ENCODE results near the gene PLCXD1.

DNA sequence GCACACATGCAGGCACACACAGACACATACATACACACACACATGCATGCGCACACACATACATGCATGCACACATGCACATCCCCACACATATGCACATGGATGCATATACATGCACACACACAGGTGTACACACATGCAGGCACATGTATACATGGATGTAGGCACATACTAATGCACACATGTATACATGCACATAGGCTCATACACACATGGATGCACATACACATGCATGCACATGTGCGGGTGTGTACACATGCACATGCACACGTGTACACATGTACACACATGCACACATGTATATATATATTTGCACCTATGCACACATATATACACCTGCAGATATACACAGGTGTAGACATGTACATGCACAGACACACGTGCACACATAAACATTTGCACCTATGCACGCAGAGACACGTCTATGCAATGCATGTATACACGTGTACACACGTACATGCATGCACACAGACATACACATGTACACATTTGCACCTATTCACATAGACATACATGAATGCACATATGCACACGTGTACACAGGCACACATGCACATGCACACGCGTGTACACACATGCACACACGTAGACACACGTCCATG lies 4.0 kb downstream of the PLCXD1 start:
- no peak for TF ChIP-seq ARNTL (CRISPR knock-in tag; IDR thresholded peaks at IDR 0.05; ENCODE audit: borderline replicate concordance, low read depth)
- TF ChIP-seq ZNF8 (CRISPR knock-in tag; IDR thresholded peaks at IDR 0.05) = no peak
- TF ChIP-seq, protein P1, sequence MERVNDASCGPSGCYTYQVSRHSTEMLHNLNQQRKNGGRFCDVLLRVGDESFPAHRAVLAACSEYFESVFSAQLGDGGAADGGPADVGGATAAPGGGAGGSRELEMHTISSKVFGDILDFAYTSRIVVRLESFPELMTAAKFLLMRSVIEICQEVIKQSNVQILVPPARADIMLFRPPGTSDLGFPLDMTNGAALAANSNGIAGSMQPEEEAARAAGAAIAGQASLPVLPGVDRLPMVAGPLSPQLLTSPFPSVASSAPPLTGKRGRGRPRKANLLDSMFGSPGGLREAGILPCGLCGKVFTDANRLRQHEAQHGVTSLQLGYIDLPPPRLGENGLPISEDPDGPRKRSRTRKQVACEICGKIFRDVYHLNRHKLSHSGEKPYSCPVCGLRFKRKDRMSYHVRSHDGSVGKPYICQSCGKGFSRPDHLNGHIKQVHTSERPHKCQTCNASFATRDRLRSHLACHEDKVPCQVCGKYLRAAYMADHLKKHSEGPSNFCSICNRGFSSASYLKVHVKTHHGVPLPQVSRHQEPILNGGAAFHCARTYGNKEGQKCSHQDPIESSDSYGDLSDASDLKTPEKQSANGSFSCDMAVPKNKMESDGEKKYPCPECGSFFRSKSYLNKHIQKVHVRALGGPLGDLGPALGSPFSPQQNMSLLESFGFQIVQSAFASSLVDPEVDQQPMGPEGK (CRISPR knock-in tag; IDR thresholded peaks at IDR 0.05; ENCODE audit: borderline replicate concordance) = no peak
